Stimulated activated CD8-positive, alpha-beta memory T cell treated with anti-CD3 and anti-CD28 coated beads, Interleukin-7, amount 100 ng/mL, for 24 hours (primary cell): ENCODE data around the gene TSHR.

Experiments used
- DNase-seq: peaks from one replicate; pipeline ENCODE4 v3.0.0-alpha.2; 2020; ENCODE audit warnings: low read depth

Gene TSHR

DNA sequence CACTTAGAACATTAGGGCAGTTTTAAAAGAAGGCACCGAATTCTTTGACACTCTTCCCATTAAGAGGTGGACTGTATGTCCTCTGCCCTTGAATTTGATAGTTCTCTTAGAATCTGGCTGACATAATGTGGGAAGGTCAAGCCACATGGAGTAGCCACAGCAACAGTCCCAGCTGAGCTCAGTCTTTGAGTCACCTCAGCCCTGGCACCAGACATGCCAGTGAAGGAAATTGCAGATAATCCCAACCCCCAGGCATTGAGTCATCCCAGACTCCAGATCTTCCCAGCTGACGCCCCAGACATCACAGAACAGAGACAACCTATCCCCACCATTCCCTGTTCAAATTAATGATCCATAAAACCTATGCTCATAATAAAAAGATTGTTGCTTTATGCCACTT lies 181.9 kb downstream of the TSHR start:
- DNase-seq, result no peak

- DNase-seq, result no peak
These were observed 183.0 kb downstream of the TSHR start for GRCh38 chr14:81138429-81138828.

- no peak for DNase-seq
These were observed 186.0 kb downstream of the TSHR start for GRCh38 chr14:81141426-81141825.

DNA sequence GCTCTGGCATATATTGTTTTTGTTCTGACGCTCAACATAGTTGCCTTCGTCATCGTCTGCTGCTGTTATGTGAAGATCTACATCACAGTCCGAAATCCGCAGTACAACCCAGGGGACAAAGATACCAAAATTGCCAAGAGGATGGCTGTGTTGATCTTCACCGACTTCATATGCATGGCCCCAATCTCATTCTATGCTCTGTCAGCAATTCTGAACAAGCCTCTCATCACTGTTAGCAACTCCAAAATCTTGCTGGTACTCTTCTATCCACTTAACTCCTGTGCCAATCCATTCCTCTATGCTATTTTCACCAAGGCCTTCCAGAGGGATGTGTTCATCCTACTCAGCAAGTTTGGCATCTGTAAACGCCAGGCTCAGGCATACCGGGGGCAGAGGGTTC lies 188.4 kb downstream of the TSHR start:
- no peak for DNase-seq

GRCh38 chr14:81144824-81145603 lies 189.6 kb downstream of the TSHR start:
- no peak for DNase-seq

DNA sequence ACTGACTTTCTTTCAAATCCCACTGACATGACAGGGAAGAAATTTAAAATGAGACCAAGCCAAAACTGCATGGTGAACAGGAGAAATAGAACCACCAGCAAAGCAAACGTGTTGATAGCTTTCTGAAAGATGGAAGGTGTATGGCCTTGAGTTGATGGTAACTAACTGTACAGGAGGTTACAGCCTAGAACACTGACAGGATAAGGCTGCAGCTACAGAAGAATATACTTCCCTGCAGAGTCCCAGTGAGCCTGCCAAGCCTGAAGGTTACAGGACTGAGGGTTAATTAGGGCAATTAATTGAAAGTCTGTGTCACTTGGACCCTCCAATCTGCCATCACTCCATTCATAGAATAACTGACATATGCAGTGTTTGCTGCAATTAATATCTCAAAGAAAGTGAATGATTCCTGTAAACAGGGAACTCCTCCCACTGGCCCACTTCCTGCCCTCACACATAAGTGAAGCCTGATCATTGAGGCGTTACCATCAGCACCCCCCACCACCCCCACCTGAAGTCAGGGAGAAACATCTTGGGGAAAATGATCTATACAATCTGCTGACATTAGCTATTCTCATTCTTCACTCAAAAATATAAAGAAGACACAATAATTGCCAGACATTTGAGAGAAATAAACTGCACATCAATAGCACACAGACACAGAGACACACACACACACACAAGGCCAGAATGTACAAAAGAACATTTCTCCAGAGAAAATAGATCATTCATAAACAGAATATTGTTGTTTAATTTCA lies 191.9 kb downstream of the TSHR start:
- DNase-seq, result no peak

GRCh38 chr14:81148635-81149034 lies 193.2 kb downstream of the TSHR start:
- DNase-seq, result no peak

DNA sequence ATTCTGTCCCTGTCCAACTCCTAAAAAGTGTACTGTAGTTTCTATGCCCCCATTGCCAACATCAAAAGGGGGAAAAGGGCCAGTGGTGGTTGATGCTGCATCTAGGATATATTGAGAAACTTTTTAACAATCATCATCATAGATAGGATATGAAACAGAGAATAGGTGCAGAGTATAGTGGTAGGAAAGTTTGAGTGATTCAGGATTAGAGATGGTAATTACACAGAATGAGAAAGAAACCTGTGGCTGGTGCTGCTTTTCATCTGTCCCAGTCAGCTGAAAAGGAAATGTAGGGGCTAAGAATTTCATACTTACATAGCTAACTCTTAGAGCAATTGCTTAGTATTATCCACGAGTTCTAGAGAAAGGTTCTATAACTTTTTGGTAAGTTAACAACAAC lies 197.8 kb downstream of the TSHR start:
- DNase-seq, result no peak

DNA sequence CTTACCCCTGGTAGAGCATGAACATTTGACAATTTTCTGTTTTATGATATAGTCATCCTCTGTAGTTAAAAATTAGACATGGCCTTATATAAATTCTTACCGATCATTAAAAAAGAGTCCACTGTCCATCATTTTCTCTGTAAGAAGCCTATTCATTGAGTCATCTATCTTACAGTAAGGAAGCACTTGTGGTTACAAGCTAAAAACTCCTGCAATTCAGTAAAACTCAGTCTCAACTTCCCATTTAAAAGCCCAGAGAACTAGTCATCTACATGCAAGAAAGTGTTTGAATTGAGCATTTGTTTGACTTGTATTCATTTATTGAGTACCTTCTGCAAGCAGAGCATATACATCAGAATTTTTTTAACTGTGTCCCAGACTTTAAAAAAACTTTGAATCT lies 202.0 kb downstream of the TSHR start:
- no peak for DNase-seq

DNA sequence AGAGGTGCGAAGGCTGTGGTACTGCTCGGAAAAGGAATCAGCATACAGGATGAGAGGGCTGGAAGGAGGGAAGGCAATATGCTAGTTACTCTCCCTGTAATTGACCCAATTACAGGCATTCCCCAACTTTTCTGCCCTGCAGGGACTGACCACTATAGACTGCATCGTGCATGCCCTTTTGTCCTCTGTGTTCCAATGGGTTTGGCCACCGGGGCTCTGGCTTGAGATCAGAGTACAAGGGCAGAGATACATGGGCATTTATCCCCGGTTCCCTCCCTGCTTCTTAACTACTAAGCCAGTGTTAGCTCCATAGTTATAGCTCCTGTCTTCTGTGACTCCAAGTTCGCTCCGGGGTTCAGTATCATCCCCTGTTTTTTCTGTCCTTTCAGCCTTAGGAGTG lies 205.7 kb downstream of the TSHR start:
- no peak for DNase-seq

DNA sequence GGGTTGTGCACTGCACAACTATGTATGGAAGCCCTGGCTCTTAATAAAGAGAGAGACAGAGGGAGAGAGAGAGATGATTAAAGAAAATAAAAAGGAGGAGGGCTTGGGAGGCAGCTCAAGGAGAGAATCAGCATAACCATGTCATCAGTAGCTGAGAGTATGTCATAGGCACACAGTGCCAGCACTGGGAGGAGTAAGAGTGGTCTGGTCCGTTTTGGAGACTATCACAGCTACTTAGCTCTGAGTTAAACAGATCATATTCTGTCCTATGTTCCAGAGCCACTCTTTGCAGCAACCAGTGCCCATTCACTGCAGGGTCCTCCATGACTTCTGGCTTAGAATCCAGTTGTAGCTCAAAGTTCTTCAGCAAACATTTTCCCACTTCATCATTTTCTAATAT lies 206.3 kb downstream of the TSHR start:
- DNase-seq, result no peak

DNA sequence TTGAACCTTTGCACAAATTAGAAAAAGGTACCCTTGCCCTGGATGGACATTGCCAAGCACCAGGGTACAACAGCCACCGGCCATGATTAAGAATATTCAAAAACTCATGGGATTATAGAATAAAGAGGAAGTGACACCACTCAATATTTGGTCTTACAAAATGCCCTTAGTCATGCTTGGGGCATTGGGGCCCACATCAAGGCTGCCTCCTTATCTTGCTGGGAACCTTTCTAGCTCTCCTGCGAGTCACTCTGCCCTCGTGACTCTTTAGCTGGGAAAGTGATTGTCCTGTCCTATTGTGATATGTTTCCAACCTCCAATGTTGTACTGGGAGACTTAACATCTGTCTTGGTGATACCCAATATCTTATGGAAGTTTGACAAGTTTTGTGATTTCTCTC lies 207.5 kb downstream of the TSHR start:
- no peak for DNase-seq

DNA sequence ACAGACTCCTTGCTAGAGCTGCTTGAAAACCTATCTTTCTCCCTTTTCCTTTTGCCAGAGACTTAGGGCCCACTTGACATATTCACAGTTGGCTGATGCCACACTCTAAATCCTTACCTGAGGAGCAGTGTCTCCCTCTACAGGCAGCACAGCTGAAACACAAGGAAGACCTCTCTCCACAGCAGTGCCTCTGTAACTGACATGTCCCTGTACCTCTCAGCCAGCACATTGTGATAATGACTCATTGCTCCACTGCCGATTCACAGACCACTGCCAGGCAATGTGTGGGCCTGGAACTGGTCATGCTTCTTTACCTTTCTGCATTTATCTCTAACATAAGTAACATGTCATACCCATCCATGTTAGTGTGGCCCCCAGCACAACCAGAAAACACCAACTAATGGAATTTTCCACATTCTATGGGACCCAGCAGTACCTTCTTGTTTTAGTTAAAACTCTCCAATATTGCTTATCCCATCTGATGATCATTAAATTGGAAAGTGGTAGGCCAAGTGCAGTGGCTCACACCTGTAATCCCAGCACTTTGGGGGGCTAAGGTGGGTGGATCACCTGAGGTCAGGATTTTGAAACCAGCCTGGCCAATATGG lies 208.8 kb downstream of the TSHR start:
- DNase-seq, result peak; percentile 25

DNA sequence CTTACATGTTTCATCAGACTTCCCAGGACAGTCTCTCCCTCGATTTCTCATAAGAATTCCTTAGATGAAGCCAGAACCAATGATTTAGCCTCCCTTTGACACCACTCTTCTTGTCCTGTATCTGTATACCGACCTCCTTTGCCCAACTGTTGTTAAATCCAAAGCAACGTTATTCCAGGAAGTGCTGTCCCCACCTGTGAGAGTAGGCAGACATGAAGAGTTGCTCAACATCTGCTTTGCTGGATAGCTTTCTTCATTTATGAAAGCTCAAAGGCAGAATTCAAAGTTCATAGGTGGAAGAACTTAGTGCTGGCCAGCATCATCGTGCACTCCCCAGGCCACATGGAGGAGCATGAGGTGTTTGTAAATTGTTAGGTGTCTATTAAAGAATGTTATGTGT lies 209.8 kb downstream of the TSHR start:
- DNase-seq, result no peak

GRCh38 chr14:81166121-81166520 lies 210.7 kb downstream of the TSHR start:
- no peak for DNase-seq

DNA sequence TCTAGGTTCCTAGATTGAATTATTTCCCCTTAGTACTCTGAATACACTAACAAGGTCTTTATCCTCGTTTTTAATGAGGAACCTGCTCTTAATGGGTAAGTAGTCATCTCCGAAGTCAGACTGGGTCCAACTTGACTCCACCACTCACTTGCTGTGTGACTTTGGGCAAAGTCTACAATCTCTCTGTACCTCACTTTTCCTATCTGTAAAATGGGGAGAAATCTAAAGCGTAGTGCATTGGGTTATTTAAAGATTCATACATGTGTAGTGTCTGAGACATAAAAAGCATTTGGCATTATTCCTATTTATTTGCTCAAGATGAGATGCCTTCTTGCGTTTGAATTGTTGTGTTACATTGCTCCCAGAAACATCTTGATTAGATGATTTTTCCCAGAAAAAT lies 213.8 kb downstream of the TSHR start:
- DNase-seq, result no peak

DNA sequence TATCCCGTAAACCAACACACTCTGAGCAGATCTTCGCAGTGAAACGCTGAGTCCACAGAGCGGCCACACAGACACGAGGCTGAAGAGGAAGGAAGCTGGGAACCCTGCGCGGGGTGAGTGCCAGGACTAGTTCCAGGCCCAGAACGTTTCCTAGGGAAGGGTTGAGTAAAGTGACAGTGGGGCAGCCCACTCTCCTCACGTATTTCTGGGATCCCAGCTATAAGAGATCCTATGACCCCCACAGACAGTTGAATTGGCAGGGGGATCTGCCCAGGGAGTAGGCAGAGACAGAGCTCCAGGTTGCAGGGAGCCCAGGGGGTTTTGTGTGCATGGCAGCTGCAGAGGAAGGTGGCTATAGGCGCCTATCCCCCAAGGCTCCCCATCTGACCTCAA lies 214.3 kb downstream of the TSHR start:
- no peak for DNase-seq

DNA sequence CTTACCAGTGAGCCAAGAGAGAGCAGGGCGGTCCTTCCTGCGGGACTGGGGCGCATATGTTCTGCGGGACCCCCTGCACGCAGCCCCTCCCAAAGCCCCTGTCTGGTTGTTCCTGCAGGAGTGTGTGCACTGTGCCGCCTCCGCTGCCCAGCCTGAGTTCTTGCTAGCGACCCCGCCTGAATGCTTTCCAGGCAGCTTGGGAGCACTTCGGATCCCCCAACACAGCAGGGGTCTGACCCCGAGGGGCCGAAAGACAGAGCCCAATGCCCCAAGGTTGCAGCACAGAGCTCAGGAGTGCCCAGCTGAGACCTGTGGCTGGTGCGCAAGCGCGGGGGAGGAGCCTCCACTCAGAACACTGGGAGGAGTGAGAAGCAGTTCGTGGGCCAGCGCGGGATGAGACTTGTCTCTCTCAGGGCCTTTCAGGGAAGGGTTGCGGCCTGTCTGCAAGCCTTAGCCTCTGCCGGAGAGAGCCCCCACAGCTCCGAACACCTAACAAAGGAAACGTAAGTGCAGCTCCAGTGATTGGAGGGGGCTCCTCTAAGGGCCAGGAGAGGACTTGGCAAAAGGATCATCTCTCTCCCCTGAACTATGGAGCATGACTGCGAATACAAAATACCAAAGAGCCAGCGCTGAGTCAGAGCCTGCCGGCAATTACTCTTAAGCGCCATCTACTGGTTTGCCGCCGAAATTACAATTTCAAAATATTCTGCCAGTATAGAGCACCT lies 214.8 kb downstream of the TSHR start:
- peak; percentile 79 for DNase-seq

DNA sequence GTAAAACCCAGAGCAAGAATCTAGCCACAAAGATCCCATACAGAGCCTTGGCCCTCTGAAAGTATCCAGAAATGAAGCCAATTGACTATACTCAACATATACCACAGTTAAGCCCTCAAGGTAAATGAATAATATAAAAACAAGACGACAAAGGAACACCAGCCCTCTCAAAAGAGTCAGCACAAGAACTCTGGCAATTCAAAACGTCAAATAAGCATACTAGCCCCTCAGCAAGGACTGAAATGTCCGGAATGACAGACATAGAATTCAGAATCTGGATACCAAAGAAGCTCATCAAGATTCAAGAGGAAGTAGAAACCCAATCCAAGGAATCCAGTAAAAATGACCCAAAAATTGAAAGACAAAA lies 215.4 kb downstream of the TSHR start:
- no peak for DNase-seq

GRCh38 chr14:81172353-81172752 lies 216.9 kb downstream of the TSHR start:
- no peak for DNase-seq

DNA sequence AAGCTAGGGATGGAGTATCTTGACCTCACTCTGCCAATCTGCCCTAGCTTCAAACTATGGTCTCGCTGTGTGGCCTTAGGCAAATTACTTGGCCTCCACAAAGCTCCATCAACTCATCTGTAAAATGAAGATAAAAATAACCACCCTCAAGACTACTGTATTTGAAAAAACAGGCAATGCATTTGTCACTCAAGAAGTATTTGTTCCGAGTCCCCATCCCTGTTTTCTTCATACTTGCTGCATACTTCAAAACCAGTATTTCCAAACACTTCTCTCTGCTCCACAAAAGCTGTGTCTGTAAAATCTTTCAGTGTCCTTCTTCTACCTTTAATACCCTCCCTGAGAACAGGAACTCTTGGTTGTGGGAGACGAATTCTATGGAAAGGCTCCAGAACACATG lies 217.5 kb downstream of the TSHR start:
- no peak for DNase-seq

- DNase-seq, result no peak
These were observed 220.8 kb downstream of the TSHR start for GRCh38 chr14:81176241-81176640.

DNA sequence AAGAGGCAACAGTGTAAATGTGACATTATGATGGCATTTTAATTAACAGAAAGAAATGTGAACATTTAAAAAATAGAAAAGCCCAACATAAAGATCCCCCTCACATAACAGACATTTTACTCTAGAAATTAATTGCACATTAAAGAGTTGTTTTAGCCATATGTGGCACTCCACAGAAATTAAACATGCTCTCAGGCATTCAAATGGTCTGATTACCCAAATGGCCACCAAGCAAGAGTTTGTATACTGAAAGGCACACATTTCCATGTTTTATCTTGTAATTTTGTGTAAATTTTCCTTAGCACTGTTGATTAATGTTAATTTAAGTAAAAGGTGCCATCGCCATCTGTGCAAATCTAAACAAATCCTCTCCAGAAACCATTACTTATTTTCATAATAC lies 221.8 kb downstream of the TSHR start:
- no peak for DNase-seq
